Stomach (tissue), 19 donors: ENCODE measurements around the gene MED31. TPM values are rescaled to one million over a fixed set of nuclear protein-coding genes. Genes with fewer than 3 reads are reported as not detected.

Source experiments
- DNase-seq, 2 donors: peaks; one replicate each; pipeline versions ENCODE4 v3.0.0 to v3.0.0-alpha.2; 2013 to 2019
- H3K27ac ChIP-seq, 5 donors: fragments of 200-600 bp in 4 of 5; sonication (generic) in 4 of 5; one replicate each; pipeline ENCODE4 v1.5.1; 2013 to 2019; ENCODE audit warnings: mild to moderate bottlenecking in 1 of 5, moderate library complexity in 1 of 5
- H3K27me3 ChIP-seq, 3 donors: fragments of 200-600 bp; sonication (generic); one replicate each; pipeline ENCODE4 v1.5.1; 2017 to 2019; ENCODE audit warnings: mixed run types in 1 of 3
- H3K36me3 ChIP-seq, 4 donors: fragments of 200-600 bp; sonication (generic); 1 replicate in 3 of 4; 2 replicates in 1 of 4; pipeline ENCODE4 v1.5.1; 2016 to 2019
- H3K4me1 ChIP-seq, 4 donors: fragments of 200-600 bp; sonication (generic); one replicate each; pipeline ENCODE4 v1.5.1; 2016 to 2019
- H3K4me3 ChIP-seq, 4 donors: fragments of 200-600 bp; sonication (generic) in 3 of 4; one replicate each; pipeline ENCODE4 v1.5.1; 2016 to 2019; ENCODE audit warnings: mild to moderate bottlenecking in 1 of 4
- H3K9me3 ChIP-seq, 4 donors: fragments of 200-600 bp; sonication (generic); one replicate each; pipeline ENCODE4 v1.5.1; 2016 to 2019
- EP300 ChIP-seq: sonication (generic); formaldehyde crosslinking; IDR thresholded peaks from one replicate; pipeline ENCODE4 v1.6.1; 2017; ENCODE audit warnings: antibody characterized with exemption
- POLR2A ChIP-seq, 4 donors: fragments of 450-650 bp; IDR thresholded peaks; one replicate each; pipeline ENCODE4 v1.6.1; 2016; ENCODE audit warnings: antibody characterized with exemption in 4 of 4, control low read depth in 2 of 4, mild to moderate bottlenecking in 1 of 4, moderate library complexity in 1 of 4
- POLR2AphosphoS5 ChIP-seq, 3 donors: sonication (generic); formaldehyde crosslinking; IDR thresholded peaks; one replicate each; pipeline ENCODE4 v1.6.1; 2016; ENCODE audit warnings: antibody characterized with exemption in 3 of 3
- WGBS, 5 donors: extraction: QIAGEN DNeasy Blood & Tissue Kit in 3 of 5; methylation state at CpG; one replicate each; pipeline versions ENCODE4 v1.1.5 to v1.1.7; 2013 to 2018; 5-methylcytosine and 5-hydroxymethylcytosine counted together
- intact Hi-C: fragments of 100-400 bp; cut with DNase I; formaldehyde crosslinking; loops from one replicate; pipeline ENCODE4 v1.15.1; 2023; ENCODE audit warnings: low total_unique reads
- long read RNA-seq, 10 donors: transcript quantifications; one replicate each; lab custom pipeline, GENCODE V29; 2026
- polyA plus RNA-seq, 3 donors: library from polyadenylated mRNA; stranded (reverse); fragments of 200-250 nt; gene quantifications; one replicate each; pipeline ENCODE4 v1.2.3, GENCODE V29; 2013
- total RNA-seq, 5 donors: library from RNA; depleted of rRNA; stranded (reverse); fragments of >200 nt; gene quantifications; one replicate each; pipeline versions ENCODE4 v1.1.0 to v1.2.3, GENCODE V29; 2014 to 2016
- TF ChIP-seq, protein P1 (sequence below), 7 experiments: fragments of 450-650 bp in 4 of 7; fragments of 200-600 bp in 3 of 7; sonication (generic) in 3 of 7; IDR thresholded peaks; one replicate each; pipeline ENCODE4 v1.5.1; 2016 to 2019; ENCODE audit warnings: antibody characterized with exemption in 7 of 7, control low read depth in 2 of 7, mild to moderate bottlenecking in 1 of 7
- donor health status: healthy with polysubstance abuse.
- donor health status: Bipolar disorder and iron deficiency.
- donor health status: healthy.

Gene MED31
- total RNA-seq: 10 to 100 TPM in 2 of 5 donors, 1 to 10 TPM in 2, not detected in 1; 1.4 to 14.0 (median 8.1) TPM
- polyA plus RNA-seq: 10 to 100 TPM; 12.5 to 28.4 (median 16.4) TPM
- long read RNA-seq, donor 1, transcript MED31-201 (4 exons, 1,654 nt): major isoform, 6 of 7 reads
- long read RNA-seq, donor 1, partial matches to known transcripts: 0 of 7 reads
- long read RNA-seq, donor 1, other reads (novel, unspliced or antisense): 0 of 7 reads
- long read RNA-seq, donor 2, transcript MED31-201 (4 exons, 1,654 nt): major isoform, 8 of 11 reads
- long read RNA-seq, donor 2, partial matches to known transcripts: 0 of 11 reads
- long read RNA-seq, donor 2, other reads (novel, unspliced or antisense): 0 of 11 reads
- long read RNA-seq, donor 3, transcript MED31-201 (4 exons, 1,654 nt): major isoform, 5 of 10 reads
- long read RNA-seq, donor 3, partial matches to known transcripts: 0 of 10 reads
- long read RNA-seq, donor 3, other reads (novel, unspliced or antisense): 0 of 10 reads
- long read RNA-seq, donor 4, partial matches to known transcripts: 0 of 3 reads
- long read RNA-seq, donor 4, other reads (novel, unspliced or antisense): 0 of 3 reads
- long read RNA-seq, donor 5, transcript MED31-201 (4 exons, 1,654 nt): major isoform, 13 of 14 reads
- long read RNA-seq, donor 5, partial matches to known transcripts: 0 of 14 reads
- long read RNA-seq, donor 5, other reads (novel, unspliced or antisense): 0 of 14 reads
- long read RNA-seq, donor 6, transcript MED31-201 (4 exons, 1,654 nt): major isoform, 16 of 635 reads
- long read RNA-seq, donor 6, transcript MED31-204 (2 exons, 620 nt): minor isoform, 9 of 635 reads
- long read RNA-seq, donor 6, partial matches to known transcripts: 107 of 635 reads
- long read RNA-seq, donor 6, other reads (novel, unspliced or antisense): 503 of 635 reads
- long read RNA-seq, donor 7, transcript MED31-201 (4 exons, 1,654 nt): major isoform, 11 of 15 reads
- long read RNA-seq, donor 7, partial matches to known transcripts: 0 of 15 reads
- long read RNA-seq, donor 7, other reads (novel, unspliced or antisense): 0 of 15 reads
- long read RNA-seq, donor 8, transcript MED31-201 (4 exons, 1,654 nt): major isoform, 18 of 24 reads
- long read RNA-seq, donor 8, partial matches to known transcripts: 0 of 24 reads
- long read RNA-seq, donor 8, other reads (novel, unspliced or antisense): 0 of 24 reads
- long read RNA-seq, donor 9, transcript MED31-201 (4 exons, 1,654 nt): major isoform, 14 of 17 reads
- long read RNA-seq, donor 9, partial matches to known transcripts: 0 of 17 reads
- long read RNA-seq, donor 9, other reads (novel, unspliced or antisense): 0 of 17 reads
- long read RNA-seq, donor 10, transcript MED31-201 (4 exons, 1,654 nt): major isoform, 5 of 8 reads
- long read RNA-seq, donor 10, partial matches to known transcripts: 0 of 8 reads
- long read RNA-seq, donor 10, other reads (novel, unspliced or antisense): 0 of 8 reads

DNA sequence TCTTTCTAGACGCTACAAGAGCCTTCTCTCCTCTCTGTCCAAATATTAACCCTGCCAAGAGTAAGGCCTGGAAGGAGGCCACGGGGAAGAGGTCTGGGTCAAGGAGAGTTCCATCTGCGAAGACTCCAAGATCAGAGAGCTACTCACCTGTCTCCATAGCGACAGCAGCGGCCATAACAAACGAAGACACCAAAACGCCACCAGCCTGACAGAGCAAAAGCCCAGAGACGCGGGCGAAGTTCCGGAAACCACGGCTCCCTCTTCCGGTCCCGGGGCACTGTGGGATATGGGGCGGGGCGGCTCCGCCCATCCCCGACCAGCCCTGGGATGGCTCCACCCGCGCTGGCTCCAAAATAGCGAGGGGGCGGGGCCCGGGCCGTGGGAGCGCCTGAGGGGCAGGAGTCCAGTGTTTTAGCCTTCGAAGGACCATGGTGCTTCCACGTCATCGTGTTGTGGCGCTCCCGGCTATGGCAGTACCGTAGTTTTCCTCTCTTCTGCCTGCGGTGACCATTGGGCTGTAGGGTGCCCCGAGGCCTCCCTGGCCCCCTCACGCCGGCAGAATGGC, at the start of gene MED31, which contains the start of gene C17orf100:
Gene MED31, minus strand, starts transcription at position 252 of the 565 bp plus-strand sequence. Its CDS starts 77 bp downstream, at position 175.
Gene C17orf100, plus strand, starts transcription at position 409 of the 565 bp plus-strand sequence. Its CDS starts 152 bp downstream, at position 561.
- peaks cover 0 to 6% (median 0%) of the 10 kb centered on the region in 4 donors for H3K9me3 ChIP-seq
- peaks cover 7 to 30% (median 15%) of the 10 kb centered on the region in 3 donors for H3K27me3 ChIP-seq
- WGBS, 5 donors: 0 to 1% (median 1%) methylated on average over 9 to 35 of the region's 35 CpGs
- intact Hi-C loops: no loop called here
- peaks cover 20 to 80% (median 61%) of the 10 kb centered on the region in 4 donors for H3K4me1 ChIP-seq
- H3K27ac ChIP-seq: peak within 1 kb of the TSS; percentile 82 to 93 (median 86)
- peak within 1 kb of the TSS; percentile 57 to 83 (median 62) for H3K4me3 ChIP-seq
- peaks cover 7 to 33% (median 27%) of the 10 kb centered on the region in 4 donors for H3K36me3 ChIP-seq
- TF ChIP-seq EP300 (no peak), POLR2A (IDR thresholded peaks at IDR 0.05) (peak in 1 of 4 donors; percentile 60), POLR2AphosphoS5 (IDR thresholded peaks at IDR 0.05) (peak; percentile 78 to 94 (median 81))
- TF ChIP-seq, protein P1, sequence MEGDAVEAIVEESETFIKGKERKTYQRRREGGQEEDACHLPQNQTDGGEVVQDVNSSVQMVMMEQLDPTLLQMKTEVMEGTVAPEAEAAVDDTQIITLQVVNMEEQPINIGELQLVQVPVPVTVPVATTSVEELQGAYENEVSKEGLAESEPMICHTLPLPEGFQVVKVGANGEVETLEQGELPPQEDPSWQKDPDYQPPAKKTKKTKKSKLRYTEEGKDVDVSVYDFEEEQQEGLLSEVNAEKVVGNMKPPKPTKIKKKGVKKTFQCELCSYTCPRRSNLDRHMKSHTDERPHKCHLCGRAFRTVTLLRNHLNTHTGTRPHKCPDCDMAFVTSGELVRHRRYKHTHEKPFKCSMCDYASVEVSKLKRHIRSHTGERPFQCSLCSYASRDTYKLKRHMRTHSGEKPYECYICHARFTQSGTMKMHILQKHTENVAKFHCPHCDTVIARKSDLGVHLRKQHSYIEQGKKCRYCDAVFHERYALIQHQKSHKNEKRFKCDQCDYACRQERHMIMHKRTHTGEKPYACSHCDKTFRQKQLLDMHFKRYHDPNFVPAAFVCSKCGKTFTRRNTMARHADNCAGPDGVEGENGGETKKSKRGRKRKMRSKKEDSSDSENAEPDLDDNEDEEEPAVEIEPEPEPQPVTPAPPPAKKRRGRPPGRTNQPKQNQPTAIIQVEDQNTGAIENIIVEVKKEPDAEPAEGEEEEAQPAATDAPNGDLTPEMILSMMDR (IDR thresholded peaks at IDR 0.05): no peak
- DNase-seq: peak; percentile 97

DNA sequence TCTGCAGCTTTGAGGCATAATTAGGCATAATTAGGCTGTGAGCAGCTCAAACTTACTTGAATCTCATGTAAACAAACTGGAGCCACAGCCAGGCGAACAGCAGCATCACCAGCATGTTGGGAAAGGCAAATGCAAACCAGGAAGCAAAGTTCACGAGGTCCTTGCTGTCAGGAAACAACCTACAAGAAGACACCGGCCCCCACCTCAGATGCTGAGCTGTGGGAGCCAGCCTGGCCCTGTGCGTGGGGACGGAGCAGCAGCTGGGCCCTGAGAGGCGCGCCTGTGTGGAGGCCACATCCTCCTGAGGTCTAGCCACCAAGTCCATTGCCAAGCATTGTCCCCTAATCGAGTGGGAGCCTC, 49.5 kb upstream of the MED31 start:
- Histone ChIP-seq H3K27ac (peak overlapping the region in 1 of 5 donors; percentile 43), H3K9me3 (no peaks in the 10 kb centered on the region), H3K27me3 (peaks cover 0 to 39% (median 0%) of the 10 kb centered on the region in 3 donors), H3K4me1 (peaks cover 0 to 25% (median 15%) of the 10 kb centered on the region in 4 donors), H3K4me3 (no peak overlapping the region), H3K36me3 (no peaks in the 10 kb centered on the region)
- 43 to 80% (median 78%) methylated on average over 1 to 8 of the region's 8 CpGs for WGBS, 5 donors
- DNase-seq: no peak
- intact Hi-C loops: no loop called here
- TF ChIP-seq, protein P1 (IDR thresholded peaks at IDR 0.05): no peak

DNA sequence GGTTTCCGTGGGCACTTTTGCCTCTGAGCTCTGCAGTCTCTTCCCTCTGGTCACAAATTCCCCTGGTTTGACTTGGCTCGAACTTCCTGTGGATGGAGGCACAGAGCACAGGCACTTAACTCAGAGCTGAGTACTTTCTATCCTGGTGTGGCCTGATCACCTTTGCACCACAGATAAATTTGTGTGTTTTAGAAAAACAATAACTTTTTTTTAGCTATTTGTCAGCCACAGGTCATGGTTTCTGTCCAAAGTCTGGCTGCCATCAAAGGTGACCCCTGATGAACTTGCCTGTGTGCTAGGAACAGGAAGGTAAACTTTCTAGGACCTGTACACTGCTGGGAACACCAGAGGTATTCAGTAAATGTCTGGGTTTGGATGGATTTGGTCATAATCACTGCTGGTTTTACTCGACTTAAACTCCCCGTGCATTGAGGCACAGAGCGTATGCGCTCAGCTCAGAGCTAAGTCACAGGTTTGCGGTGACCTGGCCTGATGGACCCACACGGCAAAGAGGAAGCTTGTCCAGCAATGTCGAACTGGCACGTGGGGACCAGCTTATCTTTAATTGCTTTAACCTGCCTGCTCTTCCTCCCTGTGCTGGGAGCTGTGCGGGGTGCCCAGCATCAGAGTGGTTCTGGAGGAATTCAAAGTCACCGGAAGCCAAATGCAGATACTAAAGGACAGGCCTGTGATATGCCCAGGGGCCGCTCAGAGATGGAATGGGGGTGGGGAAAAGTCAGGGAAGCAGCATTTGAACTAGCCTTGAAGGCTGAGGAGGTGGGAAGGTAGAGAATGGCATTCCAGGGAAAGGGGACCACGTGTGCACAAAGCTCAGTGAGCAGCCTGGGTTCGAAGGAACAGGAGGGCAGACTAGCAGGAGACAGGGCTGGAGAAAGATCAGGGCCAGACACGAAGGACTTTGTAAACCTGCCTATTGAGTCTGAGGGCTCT, 48.9 kb upstream of the MED31 start:
- 34 to 50% (median 43%) methylated on average over 15 to 16 of the region's 16 CpGs for WGBS, 5 donors

More for the DNA sequence above, 48.9 kb upstream of the MED31 start:
- TF ChIP-seq EP300 (no peak), POLR2AphosphoS5 (IDR thresholded peaks at IDR 0.05) (peak in 1 of 3 donors; percentile 9)
- DNase-seq: peak; percentile 38 to 48
- peaks cover 0 to 25% (median 15%) of the 10 kb centered on the region in 4 donors for H3K4me1 ChIP-seq
- H3K4me3 ChIP-seq: no peak overlapping the region
- peak overlapping the region in 1 of 5 donors; percentile 43 for H3K27ac ChIP-seq
- H3K27me3 ChIP-seq: peaks cover 0 to 34% (median 0%) of the 10 kb centered on the region in 3 donors
- no peaks in the 10 kb centered on the region for H3K36me3 ChIP-seq
- intact Hi-C loops: no loop called here
- no peaks in the 10 kb centered on the region for H3K9me3 ChIP-seq
